OCI-LY1 (cell line): ENCODE results near the gene IL1F10.

ENCODE experiments used
- EZH2 ChIP-seq: fragments of 200-600 bp; sonication (generic), shearing (Covaris generic); IDR thresholded peaks from 2 replicates; pipeline ENCODE4 v1.8.0; 2017; ENCODE audit warnings: borderline replicate concordance, mixed run types, mild to moderate bottlenecking, antibody characterized with exemption, low read length, moderate library complexity, mixed read lengths
- TF ChIP-seq, protein P1 (sequence below): fragments of 200-600 bp; sonication (generic), shearing (Covaris generic); IDR thresholded peaks from 2 replicates; pipeline ENCODE4 v1.5.1; 2017; ENCODE audit warnings: mild to moderate bottlenecking, antibody characterized with exemption, low read length, moderate library complexity, mixed read lengths

DNA sequence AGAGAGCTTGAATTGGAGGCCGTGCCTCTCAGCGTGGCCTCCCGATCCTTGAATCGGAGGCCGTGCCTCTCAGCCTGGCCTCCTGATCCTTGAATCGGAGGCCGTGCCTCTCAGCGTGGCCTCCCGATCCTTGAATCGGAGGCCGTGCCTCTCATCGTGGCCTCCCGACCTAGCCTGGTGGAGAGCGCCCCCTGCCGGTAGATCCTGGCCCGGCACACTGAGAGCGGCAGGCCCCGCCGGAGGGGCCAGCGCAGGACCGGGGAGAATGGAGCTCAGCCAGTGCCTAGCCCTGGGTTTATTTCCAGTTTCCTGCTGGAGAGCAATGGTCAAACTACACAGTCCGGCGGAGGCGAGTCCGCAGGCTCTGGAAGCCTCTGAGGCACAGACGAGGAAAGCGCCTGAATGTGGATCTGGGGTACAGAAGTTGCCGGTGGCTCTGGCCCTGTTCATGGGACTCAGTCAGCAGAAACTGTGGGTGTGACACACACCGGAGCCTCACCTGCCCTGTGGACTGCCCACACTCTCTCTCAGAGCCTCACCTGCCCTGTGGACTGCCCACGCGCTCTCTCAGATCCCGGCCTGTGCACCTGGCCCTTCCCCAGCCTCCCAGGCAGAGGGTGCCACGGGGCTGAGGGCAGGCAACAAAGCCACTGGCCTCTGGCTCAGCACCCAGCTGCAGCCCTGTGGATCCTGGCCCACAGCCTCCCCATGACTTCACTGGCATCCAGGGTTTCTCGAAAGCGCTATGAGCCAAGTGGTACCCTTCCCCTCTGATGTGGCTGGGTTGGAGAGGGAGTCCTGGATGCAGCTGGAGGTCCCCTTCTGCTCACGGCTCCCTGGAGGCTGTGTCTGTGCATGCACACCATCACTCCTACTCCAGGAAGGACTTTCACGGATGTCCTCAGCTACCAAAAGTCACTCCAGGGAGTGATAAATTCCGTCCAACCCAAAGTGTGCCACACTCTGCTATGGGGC, 16.6 kb upstream of the IL1F10 start:
- TF ChIP-seq, protein P1, sequence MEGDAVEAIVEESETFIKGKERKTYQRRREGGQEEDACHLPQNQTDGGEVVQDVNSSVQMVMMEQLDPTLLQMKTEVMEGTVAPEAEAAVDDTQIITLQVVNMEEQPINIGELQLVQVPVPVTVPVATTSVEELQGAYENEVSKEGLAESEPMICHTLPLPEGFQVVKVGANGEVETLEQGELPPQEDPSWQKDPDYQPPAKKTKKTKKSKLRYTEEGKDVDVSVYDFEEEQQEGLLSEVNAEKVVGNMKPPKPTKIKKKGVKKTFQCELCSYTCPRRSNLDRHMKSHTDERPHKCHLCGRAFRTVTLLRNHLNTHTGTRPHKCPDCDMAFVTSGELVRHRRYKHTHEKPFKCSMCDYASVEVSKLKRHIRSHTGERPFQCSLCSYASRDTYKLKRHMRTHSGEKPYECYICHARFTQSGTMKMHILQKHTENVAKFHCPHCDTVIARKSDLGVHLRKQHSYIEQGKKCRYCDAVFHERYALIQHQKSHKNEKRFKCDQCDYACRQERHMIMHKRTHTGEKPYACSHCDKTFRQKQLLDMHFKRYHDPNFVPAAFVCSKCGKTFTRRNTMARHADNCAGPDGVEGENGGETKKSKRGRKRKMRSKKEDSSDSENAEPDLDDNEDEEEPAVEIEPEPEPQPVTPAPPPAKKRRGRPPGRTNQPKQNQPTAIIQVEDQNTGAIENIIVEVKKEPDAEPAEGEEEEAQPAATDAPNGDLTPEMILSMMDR = 0 out of 2 replicates have a peak, but pooled peaks have one; percentile 9
- no peak for TF ChIP-seq EZH2
